KG1 (cell line): ENCODE measurements around the gene PRICKLE3.

Source experiments
- DNase-seq: peaks from one replicate; lab custom pipeline; 2025; lab: John Stamatoyannopoulos, UW

PRICKLE3 gene

GRCh38 chrX:49206543-49206942, 20.4 kb upstream of the PRICKLE3 start:
- DNase-seq: no peak

- DNase-seq: no peak
Observed at GRCh38 chrX:49205443-49205842, 19.3 kb upstream of the PRICKLE3 start.

- no peak for DNase-seq
Observed at GRCh38 chrX:49204709-49205108, 18.5 kb upstream of the PRICKLE3 start.

GRCh38 chrX:49204017-49204416, 17.8 kb upstream of the PRICKLE3 start:
- DNase-seq: no peak

- DNase-seq: no peak
Observed at GRCh38 chrX:49203536-49203935, 17.4 kb upstream of the PRICKLE3 start.

- DNase-seq: no peak
Observed at GRCh38 chrX:49202022-49202421, 15.8 kb upstream of the PRICKLE3 start.

- peak; percentile 19 for DNase-seq
Observed at GRCh38 chrX:49199906-49200771, 14.0 kb upstream of the PRICKLE3 start, which contains the start of gene SYP. Gene SYP, minus strand, starts transcription at chrX:49200193. Its CDS starts 7 bp downstream, at chrX:49200186.

- DNase-seq: no peak
Observed at GRCh38 chrX:49199315-49199595, 13.1 kb upstream of the PRICKLE3 start.

GRCh38 chrX:49198540-49199314, 12.6 kb upstream of the PRICKLE3 start:
- no peak for DNase-seq

GRCh38 chrX:49197543-49198087, 11.4 kb upstream of the PRICKLE3 start:
- no peak for DNase-seq

- no peak for DNase-seq
Observed at GRCh38 chrX:49193542-49193964, 7.4 kb upstream of the PRICKLE3 start.

GRCh38 chrX:49192722-49193328, 6.7 kb upstream of the PRICKLE3 start:
- no peak for DNase-seq

GRCh38 chrX:49191574-49192011, 5.4 kb upstream of the PRICKLE3 start:
- no peak for DNase-seq

- DNase-seq: peak; percentile 52
Observed at GRCh38 chrX:49190821-49191573, 4.8 kb upstream of the PRICKLE3 start.

GRCh38 chrX:49189606-49190005, 3.4 kb upstream of the PRICKLE3 start:
- no peak for DNase-seq

- no peak for DNase-seq
Observed at GRCh38 chrX:49188468-49189076, 2.4 kb upstream of the PRICKLE3 start.

GRCh38 chrX:49187526-49187925, 1.4 kb upstream of the PRICKLE3 start:
- DNase-seq: no peak

- no peak for DNase-seq
Observed at GRCh38 chrX:49187028-49187394, 838 bp upstream of the PRICKLE3 start.

- no peak for DNase-seq
Observed at GRCh38 chrX:49184294-49185281, 1.6 kb downstream of the PRICKLE3 start.

- DNase-seq: no peak
Observed at GRCh38 chrX:49183701-49184281, 2.4 kb downstream of the PRICKLE3 start.
